Inferior parietal cortex (tissue), 1 donor: ENCODE results near the gene HSPA1A.

Source experiments
- DNase-seq: peaks from one replicate; pipeline ENCODE4 v3.0.0-alpha.2; 2016; ENCODE audit errors: extremely low spot score

The HSPA1A gene

DNA sequence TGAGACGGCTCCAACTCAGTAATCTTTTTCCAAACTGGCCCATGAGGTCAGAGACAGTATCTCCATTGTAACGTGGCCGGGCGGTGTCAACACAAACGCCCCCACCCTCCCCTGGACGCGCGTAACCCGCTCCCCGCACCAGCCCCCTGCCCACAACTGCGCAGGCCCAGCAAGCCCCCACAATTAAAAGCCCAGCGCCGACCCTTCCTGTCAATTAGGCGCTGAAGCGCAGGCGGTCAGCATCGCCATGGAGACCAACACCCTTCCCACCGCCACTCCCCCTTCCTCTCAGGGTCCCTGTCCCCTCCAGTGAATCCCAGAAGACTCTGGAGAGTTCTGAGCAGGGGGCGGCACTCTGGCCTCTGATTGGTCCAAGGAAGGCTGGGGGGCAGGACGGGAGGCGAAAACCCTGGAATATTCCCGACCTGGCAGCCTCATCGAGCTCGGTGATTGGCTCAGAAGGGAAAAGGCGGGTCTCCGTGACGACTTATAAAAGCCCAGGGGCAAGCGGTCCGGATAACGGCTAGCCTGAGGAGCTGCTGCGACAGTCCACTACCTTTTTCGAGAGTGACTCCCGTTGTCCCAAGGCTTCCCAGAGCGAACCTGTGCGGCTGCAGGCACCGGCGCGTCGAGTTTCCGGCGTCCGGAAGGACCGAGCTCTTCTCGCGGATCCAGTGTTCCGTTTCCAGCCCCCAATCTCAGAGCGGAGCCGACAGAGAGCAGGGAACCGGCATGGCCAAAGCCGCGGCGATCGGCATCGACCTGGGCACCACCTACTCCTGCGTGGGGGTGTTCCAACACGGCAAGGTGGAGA, at the start of gene HSPA1A, which contains the start of gene HSPA1L:
TSS of gene HSPA1A (plus strand) at position 519 of the 814 bp plus-strand sequence. CDS start at position 733, 214 bp downstream.
TSS of gene HSPA1L (minus strand) at position 259 of the 814 bp plus-strand sequence. CDS start 3,311 bp downstream, outside the sequence.
- DNase-seq, result peak; percentile 99

DNA sequence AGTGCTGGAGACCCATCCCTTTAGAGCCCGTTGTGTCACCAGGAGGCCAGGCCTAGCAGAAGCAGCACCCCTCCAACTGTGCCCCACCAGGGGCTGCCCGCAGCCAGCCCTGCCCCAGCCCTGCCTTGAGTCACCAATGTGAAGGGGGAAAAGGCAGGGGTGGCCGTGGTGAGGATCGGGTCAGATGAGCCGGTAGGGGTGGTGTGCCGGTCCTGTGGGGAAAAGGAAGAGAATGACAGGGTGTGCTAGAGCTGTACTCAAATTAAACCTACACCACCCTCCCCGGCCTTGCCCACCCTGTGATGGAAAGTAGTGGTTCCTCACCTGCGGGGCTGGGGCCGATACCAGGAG, 49.8 kb upstream of the HSPA1A start:
- no peak for DNase-seq

DNA sequence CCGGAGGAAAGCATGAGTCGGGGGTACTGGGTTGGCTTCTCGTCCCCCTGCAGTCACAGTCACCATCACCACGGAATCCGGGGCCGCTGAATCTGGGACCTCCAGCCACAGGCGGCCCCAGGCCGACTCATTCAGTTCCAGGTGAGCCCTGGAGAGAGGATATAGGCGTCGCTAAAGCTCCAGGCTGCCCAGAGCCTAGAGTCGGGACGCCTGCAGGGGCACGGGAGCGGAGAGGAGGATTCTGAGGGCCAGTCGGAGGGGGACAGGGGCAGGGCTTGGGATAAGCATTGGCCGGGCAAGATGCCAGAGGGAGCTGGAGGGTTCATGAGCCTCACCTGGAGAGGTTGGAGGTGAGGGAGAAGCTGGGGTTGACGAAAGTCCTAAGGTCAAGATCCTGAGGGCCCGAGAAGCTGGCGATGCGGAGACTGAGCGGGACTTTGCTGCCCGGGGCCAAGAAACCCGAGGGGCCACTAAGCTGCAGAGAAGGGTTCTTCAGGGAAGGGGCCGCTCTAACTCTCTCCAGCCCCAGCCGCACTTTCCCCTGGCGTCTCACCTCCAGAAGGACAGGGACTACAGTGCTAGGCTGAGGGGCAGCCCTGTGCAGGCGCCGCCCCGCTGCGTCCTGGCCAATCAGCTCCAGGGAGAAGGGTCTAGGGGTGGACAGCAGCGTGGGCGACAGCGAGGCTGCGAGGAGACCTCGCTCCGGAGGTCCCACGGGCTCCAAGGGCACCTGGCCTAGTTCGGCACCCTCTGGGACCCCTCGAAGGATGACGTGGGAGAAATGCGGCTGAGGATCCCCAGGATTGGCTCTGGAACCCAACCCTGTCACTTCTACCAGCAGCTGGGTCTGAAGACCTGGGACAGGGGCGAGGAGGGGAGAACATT, 49.2 kb upstream of the HSPA1A start:
- no peak for DNase-seq

DNA sequence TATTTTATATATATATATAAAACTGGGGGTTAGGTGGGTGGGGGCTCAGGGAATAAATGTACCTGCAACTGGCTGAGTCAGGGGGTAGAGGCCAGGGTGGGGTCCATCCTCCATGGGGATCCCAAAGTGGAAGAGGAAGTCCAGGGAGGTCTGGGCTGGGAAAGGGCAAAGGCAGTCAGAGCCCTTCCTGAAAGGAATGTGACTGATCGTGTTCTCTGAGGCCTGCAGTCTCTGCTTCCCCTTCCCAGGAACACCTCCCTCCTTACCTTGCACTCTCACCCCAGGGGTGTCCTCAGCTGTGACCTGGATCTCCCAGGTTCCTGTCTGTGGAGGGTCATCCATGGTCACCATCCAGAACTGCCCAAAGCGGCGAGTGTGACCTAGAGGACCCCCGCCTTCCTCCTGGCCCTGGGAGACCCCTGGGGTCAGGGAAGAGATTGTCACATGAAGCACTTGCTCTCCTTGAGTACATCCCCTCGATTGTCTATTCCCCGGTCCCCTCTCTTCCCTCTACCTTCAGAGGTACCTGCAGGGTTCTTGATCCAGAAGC, 48.2 kb upstream of the HSPA1A start:
- no peak for DNase-seq

DNA sequence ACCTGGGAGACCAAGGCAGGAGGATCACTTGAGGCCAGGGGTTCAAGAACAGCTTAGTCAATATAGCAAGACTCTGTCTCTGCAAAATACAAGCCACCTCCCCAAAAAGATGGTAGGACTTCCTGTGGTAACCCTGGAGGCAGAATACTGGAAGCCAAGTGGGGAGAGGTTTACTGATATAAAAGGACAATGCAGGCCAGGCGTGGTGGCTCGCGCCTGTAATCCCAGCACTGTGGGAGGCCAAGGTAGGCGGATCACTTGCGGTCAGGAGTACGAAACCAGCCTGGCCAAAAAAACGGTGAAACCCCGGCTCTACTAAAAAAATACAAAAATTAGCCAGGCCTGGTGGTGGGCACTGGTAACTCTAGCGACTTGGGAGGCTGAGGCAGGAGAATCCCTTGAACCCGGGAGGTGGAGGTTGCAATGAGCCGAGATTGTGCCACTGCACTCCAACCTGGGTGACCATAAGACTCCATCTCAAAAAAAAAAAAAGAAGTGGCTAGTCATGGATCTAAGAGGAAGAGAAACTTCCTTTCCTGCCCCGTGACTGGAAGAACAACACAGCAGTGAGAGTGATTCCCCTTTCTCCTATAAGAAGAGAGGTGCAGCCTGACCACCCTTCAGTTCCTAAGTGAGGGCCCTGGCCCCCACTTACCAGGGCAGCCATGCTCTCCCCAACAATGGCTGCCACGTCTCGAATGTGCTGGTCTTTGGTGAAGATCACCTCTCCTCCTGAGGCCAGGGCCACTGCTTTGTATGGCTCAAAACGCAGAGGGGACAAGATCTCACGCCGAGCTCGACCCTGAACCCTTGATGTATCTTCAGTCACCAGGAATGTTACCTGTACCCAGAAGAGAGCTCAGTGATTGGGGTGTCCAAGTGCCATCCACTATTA, 46.7 kb upstream of the HSPA1A start:
- no peak for DNase-seq

DNA sequence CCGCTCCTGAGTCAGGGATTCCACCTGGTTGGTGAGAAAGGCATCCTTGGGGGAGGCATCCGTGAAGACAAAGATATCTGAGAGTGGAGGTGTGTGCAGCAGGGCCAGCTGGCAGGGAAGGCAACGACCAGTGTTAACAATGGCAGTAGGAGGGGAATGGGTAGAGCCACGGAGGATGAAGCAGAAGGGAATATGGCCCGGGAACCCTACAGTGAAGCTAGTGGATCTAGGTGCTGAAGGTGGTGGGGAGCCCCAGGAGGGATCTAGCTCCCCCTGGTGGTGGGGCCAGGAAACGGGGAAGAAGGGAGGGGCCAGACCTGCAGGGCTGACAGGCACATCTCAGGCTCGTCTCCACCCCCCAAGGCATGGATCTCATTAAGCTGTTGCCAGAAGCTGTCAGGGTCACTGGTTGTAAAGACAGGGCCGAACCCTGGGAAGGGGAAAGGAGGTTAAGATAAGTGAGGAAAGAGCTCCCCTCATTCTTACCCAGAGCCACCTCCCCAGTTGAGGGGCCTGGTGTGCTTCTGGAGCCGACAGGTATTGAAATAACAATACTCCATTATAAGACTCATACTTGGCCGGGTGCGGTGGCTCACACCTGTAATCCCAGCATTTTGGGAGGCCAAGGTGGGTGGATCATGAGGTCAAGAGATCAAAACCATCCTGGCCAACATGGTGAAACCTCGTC, 45.5 kb upstream of the HSPA1A start:
- DNase-seq, result peak; percentile 53

DNA sequence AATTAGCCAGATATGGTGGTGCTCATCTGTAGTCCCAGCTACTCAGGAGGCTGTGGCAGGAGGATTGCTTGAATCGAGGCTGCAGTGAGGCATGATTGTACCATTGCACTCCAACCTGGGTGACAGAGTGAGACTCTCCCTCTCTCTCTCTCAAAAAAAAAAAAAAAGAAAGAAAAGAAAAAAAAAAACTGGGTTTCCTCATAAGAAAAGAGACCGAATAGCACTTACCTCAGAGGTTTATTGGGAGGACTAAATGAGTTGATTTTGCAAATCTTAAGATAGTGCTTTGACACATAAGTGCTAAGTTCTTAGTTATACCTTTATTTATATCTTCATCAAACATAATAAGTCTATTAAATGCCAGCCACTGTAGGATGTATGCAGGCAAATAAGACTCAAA, 44.5 kb upstream of the HSPA1A start:
- DNase-seq, result no peak

DNA sequence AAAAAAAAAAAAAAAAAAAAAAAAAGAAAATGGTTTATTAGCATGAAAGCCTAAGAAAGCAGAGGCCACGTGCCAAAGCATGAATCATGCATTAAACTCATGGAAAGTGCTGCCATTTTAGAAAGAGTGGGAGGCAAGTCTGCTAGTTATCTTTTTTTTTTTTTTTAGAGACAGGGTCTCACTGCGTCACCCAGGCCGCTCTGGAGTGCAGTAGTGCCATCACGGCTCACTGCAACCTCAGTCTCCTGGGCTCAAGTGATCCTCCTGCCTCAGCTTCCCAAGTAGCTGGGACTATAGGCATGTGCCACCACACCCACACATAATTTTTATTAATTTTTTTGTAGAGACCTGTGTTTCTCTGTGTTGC, 43.4 kb upstream of the HSPA1A start:
- no peak for DNase-seq

DNA sequence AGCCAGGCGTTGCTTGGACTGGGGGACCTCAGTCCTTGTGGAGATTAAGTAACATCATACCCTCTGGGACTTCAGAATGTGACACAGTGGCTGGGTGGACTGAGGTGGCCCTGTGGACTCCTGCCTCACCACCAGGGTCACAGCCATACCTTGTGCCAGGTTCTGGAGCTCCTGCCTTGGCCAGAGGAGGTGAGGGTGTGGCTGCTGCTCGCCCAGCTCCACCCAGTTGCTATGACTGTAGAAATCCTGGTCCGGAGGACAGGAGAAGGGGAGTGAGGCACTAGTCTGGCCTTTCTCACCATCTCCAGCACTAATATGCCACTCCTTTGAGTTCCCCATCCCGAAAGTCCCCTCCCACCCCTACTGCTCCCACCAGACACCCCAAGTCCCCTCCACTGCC, 40.2 kb upstream of the HSPA1A start:
- no peak for DNase-seq

DNA sequence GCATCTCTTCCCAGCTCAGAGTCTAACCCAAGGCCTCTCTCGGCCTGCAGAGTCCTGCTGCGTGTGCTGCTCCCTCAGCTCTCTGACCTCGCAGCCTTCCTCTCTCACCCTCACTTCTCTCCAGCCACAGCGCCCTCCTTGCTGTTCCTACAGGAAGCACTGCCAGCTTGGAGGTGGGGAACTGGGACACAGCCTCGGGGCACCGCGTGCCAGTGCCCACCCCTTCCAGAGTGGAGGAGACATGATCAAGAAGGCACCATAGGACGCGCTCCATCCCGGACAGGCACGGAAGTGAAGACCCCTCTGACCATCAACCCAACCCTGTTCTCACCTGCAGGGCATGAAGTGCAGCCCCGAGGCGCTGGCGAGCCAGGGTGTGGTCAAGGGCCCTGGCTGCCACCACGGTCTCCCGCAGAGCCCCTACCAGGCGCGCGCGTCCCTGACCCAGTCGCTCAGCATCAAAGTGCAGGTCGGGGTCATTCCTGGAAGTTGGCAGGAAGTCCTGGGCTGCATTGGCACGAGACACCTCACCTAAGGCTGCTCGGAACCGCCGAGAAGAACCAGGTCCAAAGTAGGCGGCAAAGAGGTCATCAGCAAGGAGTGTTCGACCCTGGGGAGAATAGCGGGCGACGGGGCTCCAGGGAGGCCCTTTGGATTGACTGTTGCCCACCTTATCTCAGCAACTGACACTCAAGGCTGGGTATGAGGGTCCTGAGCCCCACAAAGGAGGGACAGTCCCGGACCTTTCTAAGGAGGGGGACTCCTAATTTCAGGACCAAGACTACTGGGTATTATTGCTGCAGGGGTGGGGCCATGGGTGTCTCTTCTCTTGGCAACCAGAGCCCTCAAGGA, 39.5 kb upstream of the HSPA1A start:
- no peak for DNase-seq

DNA sequence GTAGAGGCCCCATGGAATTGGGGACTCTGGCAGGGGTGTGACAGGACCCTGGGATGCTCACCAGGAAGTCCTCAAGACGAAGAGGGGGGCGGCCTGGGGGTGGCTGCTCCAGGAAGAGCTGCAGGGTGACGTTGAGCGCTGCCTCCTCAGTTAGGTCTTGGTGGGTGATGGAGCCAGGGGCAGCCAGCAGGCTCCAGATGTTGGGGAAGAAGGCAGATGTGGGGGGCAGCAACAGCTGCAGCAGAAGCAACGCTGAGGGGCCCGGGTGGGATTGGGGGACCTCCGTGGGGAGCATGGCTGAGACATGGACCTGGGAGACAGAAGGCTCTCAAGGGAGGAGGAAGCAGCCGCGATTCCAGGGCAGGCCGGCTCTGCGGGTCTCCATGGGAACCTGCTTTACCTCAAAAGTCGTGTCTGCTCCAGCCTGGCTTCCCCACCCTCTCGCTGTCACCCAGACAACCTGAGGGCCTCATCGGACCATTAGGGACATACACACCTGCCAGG, 38.8 kb upstream of the HSPA1A start:
- DNase-seq, result no peak

DNA sequence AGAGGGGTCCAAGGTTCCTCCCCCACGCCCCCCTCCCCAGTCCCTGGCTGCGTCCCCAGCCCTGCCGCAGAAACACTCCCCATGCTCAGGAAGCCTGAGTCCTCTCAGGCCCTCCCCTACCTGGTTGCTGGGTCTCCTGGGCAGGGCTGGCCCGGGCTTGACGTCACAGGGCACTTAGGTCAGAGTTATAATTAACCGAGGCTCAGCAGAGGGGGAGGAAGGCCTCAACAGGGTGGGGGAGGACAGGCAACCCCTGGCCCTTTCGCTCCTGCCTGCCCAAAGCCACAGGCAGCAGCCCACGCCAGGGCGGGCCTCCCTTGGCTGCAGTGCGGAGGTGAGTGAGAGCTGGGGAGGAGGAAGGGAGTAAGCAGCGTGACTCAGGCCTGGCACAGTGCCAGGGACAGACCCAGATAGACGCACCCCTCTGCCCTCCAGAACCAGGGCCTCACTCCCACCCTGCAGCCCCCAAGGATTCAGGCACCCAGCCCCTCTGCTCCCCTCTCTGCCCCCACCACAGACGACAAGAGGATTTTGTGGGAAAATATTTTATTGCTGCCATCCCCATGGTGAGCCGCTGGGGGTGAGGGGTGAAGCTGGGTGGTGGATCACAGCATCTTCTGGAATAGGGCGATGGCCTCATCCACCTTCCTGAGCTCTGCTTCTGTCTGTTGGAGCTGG, 38.2 kb upstream of the HSPA1A start, which contains the start of gene VWA7:
TSS of gene VWA7 (minus strand) at position 340 of the 678 bp plus-strand sequence. CDS start 549 bp downstream, outside the sequence.
- peak; percentile 71 for DNase-seq

DNA sequence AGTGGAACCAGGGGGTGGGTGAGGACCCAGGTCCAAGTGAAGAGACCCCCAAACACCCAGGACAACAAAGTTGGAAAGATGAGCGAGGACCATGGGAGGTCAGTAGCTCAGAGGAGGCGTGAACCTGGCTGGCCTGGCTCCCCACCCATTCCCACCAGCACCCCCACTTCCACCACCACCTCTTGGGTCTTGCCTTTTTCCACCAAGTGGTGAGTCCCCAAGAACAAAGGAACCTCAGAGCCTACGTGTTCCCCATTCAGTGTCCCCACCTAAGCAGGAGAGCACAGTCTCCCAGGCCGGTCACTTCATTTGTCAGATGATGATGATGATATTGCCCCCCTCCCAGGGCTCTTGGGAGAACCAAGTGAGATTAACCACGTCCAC, 37.7 kb upstream of the HSPA1A start:
- DNase-seq, result no peak

DNA sequence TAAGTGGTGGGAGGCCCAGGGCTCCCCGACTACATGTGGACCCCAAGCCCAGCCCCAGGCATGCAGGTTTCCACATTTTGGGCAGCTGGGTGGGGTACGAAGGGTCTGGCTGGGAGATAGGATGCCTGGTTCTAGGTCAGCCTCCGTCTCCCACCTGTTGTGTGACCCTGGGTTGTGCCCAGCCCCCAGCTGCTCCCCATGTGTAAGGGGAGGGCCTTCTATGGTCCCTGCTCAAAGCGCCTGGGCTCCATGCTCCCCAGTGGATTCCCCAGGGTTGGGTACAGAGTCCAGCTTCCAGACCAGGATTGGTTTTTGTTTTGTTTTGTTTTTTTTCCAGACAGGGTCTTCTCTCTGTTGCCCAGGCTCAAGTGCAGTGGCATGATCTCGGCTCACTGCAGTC, 37.1 kb upstream of the HSPA1A start:
- DNase-seq, result no peak

DNA sequence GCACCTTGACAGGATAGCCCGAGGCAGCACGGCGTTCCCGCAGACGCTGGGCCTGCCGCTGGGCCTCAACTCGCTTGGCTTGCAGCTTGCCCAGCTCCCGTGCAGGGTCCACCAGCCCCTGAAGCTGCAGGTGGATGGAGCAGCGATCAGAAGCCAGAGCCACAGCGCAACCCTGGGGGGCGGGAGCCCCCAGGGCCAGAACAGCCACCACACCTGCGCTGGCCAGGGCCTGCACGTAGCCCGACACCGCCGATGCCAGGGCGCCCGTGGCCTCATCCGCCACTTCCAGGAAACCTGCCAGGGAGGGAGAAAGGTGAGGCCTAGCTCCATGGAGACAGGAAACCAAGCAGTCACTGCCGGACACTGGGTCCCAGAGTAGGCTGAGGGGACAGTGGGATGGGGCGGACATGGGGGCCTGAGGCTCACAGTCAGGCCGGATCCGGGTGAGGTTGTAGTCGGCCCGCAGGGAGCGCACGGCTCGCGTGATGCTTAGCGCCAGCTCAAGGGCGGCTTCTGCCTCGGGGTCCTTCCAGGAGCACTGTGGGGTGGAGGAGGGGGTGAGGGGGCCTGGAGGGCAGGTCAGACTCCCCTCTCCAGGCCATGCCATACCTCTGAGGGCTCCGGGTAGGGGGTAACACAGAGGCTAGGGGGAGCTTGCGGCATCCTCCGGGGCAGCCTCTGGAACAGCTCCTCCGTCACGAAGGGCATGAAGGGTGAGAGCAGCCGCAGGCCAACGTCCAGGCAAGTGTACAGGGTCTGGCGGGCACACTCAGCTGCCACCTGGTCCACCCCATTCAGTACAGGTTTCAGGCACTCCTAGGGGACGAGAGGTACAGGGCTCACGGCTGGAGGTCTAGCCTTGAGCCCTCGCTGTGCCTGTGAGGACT, 36.1 kb upstream of the HSPA1A start:
- DNase-seq, result no peak

DNA sequence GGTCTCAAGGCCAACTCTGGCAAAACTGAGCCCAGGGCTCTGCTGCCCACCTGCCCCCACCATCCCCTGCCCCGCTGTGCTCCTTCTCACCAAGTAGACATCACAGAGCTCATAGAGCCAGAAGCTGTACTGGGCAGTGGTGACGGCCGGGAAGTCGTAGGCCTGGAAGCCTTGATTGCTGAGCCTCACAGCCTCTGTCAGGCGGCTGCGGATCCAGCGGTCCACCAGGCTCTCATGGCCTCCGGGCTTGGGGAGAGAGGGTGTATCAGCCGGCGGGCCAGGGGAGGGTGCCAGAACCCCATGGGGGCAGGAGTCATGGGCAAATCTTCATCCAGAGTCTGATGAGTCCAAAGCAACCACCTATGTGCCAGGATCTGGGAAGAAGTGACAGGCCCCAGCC, 35.4 kb upstream of the HSPA1A start:
- DNase-seq, result no peak

DNA sequence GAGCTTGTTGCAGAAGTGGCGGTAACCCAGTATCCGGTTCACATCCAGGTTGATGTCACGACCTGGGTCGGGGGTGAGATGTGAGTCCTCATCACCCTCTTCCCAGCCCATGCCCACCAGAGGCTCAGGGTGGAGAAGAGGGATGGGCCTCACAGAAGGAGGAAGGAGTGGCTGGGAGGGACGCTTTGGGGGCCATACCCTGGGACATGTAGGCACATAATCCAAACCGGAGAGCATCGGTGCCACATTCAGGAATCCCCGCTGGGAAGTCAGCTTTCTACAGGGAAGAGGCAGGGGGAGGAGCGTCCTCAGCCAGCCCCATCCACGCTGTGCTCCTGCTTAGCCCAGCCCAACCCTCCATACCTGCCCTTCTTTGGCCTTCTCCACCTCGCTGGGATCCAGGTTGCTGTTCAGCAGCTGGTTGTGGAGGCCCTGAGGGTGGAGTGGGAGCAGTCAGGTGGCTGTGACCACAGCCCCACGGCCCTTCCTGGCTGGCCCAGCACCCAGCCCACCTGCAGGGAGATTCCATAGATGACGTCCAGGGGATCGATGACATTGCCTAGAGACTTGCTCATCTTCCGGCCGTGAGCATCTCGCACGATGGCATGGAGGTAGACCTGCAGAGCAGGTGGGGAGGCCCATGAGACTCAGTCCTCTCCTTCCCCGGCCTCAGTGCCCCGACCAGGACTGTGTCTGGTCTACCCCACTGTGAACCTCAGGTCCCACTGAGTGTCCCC, 34.7 kb upstream of the HSPA1A start:
- DNase-seq, result no peak
